WERI-Rb-1 (cell line): ENCODE results near the gene UBA3.

Source experiments
- DNase-seq: peaks from one replicate; pipeline ENCODE4 v3.0.0-alpha.2; 2020
- H3K27ac ChIP-seq: fragments of 250-450 bp; sonication (Bioruptor Pico); 2 replicates; pipeline ENCODE4 v1.5.1; 2020; ENCODE audit warnings: mild to moderate bottlenecking, moderate library complexity
- H3K27me3 ChIP-seq: fragments of 250-450 bp; sonication (Bioruptor Pico); 2 replicates; pipeline ENCODE4 v1.5.1; 2021; ENCODE audit warnings: mild to moderate bottlenecking, low read depth, moderate library complexity; ENCODE audit not compliant: insufficient read depth, severe bottlenecking
- H3K36me3 ChIP-seq: fragments of 250-450 bp; sonication (Bioruptor Pico); 2 replicates; pipeline ENCODE4 v1.5.1; 2020; ENCODE audit warnings: mild to moderate bottlenecking, moderate library complexity
- H3K4me3 ChIP-seq: 2 replicates; pipeline ENCODE4 v1.5.1; 2011; ENCODE audit warnings: low read depth, mild to moderate bottlenecking, control low read depth, low read length
- H3K9me3 ChIP-seq: fragments of 250-450 bp; sonication (Bioruptor Pico); 2 replicates; pipeline ENCODE4 v1.5.1; 2021; ENCODE audit warnings: mild to moderate bottlenecking, moderate library complexity; ENCODE audit not compliant: severe bottlenecking
- CTCF ChIP-seq: IDR thresholded peaks from 2 replicates; pipeline ENCODE4 v1.5.1; 2011; ENCODE audit warnings: low read depth, mild to moderate bottlenecking, control low read depth, inconsistent platforms, low read length

Gene UBA3

GRCh38 chr3:69063636-69064035 lies 16.5 kb downstream of the UBA3 start:
- Histone ChIP-seq H3K36me3 (peaks cover 25% of the 10 kb centered on the region), H3K4me3 (no peak overlapping the region), H3K9me3 (no peaks in the 10 kb centered on the region), H3K27ac (no peak overlapping the region), H3K27me3 (no peaks in the 10 kb centered on the region)
- no peak for DNase-seq
- no peak for TF ChIP-seq CTCF

DNA sequence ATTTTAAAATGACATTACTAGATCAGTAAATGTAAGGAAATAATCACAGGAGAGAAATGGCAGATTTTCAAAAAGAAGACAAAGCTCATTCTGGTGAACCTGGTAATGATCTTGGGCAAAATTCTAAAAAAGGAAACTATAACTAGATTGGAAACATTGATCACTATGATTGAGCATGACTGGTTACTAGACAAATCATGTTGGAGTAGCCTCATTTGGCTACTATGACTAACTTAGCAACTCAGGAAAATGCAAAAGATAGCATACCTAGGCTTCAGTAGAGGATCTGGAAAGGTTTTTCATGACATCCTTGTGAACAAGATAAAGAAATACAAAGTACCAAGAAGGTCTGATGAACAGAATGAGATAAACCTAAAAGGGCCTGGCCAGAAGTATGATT lies 20.5 kb downstream of the UBA3 start:
- TF ChIP-seq CTCF = no peak
- no peak overlapping the region for H3K27ac ChIP-seq
- H3K9me3 ChIP-seq = no peaks in the 10 kb centered on the region
- no peak for DNase-seq
- peaks cover 40% of the 10 kb centered on the region for H3K36me3 ChIP-seq
- no peaks in the 10 kb centered on the region for H3K27me3 ChIP-seq
- no peak overlapping the region for H3K4me3 ChIP-seq

- no peak for DNase-seq
- Histone ChIP-seq H3K4me3 (no peak overlapping the region), H3K9me3 (no peaks in the 10 kb centered on the region), H3K27ac (no peak overlapping the region), H3K27me3 (no peaks in the 10 kb centered on the region), H3K36me3 (peaks cover 41% of the 10 kb centered on the region)
- TF ChIP-seq CTCF = no peak
Observed at GRCh38 chr3:69058947-69059224, 21.3 kb downstream of the UBA3 start.

- Histone ChIP-seq H3K27ac (no peak overlapping the region), H3K4me3 (no peak overlapping the region)
Observed at GRCh38 chr3:69058180-69058946, 21.8 kb downstream of the UBA3 start.

DNA sequence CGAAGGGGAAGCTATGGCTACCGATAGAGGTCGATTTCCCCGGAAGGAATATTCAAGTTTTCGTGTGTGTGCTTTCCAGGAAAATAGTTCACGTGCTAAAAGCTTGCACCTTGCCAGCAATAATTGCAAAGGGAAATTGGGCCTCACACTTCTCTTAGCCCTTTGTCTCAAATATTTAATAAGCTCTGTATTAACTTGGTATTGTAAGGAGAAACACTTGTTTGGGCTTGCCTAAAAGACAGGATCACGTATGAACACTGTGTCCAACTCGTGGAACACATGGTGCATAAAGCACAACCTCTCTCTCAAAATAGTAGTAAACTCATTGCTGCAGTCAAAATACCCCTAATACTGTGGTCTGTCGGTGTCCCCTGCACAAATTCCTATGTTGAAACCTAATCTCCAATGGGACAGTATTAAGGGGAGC lies 27.7 kb downstream of the UBA3 start:
- DNase-seq = no peak
- H3K27me3 ChIP-seq = no peaks in the 10 kb centered on the region
- H3K36me3 ChIP-seq = peaks cover 21% of the 10 kb centered on the region
- TF ChIP-seq CTCF = no peak
- peak overlapping the region; percentile 97 for H3K4me3 ChIP-seq
- no peaks in the 10 kb centered on the region for H3K9me3 ChIP-seq
- H3K27ac ChIP-seq = peak overlapping the region; percentile 82

More at GRCh38 chr3:69058180-69058946, 21.8 kb downstream of the UBA3 start:
- no peak for DNase-seq
- TF ChIP-seq CTCF = no peak
- H3K27me3 ChIP-seq = no peaks in the 10 kb centered on the region
- H3K9me3 ChIP-seq = no peaks in the 10 kb centered on the region
- peaks cover 41% of the 10 kb centered on the region for H3K36me3 ChIP-seq
